ENCODE results near the gene MCM7.

Gene MCM7

DNA sequence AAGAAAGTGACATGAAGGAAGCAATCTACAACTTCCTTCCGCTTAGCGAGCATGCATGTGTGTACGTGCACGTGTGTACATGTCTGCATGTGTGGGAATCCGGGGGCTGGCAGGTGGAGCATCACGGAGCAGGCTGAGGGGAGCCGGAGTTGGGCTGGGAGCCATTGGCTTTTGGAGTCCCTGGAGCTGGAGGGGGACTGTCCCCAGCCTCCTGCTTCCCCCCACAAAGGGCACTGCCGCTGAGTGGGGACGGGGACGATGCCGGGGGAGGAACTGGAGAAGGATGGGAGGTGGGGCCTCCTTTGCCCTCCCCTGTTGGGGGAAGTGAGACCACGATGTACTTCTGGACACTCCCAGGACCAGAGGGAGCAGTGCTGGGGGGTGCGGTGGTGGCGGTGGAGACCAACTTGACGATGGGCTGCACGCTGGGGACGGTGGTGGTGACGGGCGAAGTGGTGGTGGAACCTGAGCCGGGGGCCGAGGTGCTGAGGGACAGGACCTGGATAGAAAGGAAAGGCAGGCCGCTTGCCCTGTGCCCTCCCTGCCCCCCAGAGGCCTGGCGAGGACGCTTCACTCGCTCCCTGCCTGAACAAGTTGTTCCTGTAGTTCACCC lies 6.0 kb upstream of the MCM7 start:
- Histone ChIP-seq H3K36me3 (ENCODE audit: control insufficient read depth, insufficient read depth, low read length) (peaks cover 33% of the 10 kb centered on the region), H3K27ac (ENCODE audit: low read length) (no peak overlapping the region), H3K9me3 (ENCODE audit: control insufficient read depth, insufficient read depth, low read length) (no peaks in the 10 kb centered on the region), H3K27me3 (ENCODE audit: control insufficient read depth, insufficient read depth, low read length) (no peaks in the 10 kb centered on the region), H3K4me1 (ENCODE audit: control insufficient read depth, insufficient read depth, low read length) (no peaks in the 10 kb centered on the region), H3K4me3 (ENCODE audit: low read length) (no peak overlapping the region)
- WGBS (ENCODE audit: insufficient coverage, insufficient read length), result no CpG with 5 or more reads among the region's 25 CpGs
- no peak for DNase-seq (ENCODE audit: low read depth, low spot score)

DNA sequence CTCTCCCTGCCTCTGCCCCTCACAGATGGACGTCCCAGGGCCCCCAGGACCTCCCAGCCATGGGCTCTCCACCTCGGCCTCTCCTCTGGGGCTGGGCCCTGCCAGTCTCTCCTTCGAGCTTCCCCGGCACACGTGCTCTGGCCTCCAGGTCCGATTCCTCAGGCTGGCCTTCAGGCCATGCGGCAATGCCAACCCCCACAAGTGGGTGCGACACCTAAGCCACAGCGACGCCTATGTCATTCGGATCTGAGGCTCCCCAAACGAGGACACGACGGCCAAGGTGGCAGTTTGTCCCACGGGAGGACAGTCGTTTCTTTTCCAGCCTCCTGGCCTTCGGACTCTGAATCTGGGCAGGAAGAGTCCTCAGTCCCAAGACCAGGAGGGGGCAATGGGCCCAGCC lies 5.4 kb upstream of the MCM7 start:
- no CpG with 5 or more reads among the region's 17 CpGs for WGBS (ENCODE audit: insufficient coverage, insufficient read length)
- H3K36me3 ChIP-seq (ENCODE audit: control insufficient read depth, insufficient read depth, low read length), result peaks cover 27% of the 10 kb centered on the region

DNA sequence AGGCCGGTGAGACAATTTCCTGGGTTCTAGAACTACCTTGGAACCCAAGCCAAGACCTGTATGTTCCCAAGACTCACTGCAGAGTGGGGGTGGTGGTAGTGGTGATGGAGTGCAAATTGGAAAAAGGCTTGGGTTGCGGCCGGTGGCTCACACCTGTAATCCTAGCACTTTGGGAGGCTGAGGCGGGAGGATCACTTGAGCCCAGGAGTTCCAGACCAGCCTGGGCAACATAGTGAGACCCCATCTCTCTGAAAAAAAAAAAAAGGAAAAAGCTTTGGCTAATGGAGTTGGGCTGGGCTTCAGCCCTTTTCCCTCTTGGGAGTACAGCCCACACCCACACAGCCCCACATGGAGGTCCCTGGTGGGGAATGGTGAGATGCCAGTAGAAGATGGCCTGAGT lies 4.3 kb upstream of the MCM7 start:
- no peaks in the 10 kb centered on the region for H3K4me1 ChIP-seq (ENCODE audit: control insufficient read depth, insufficient read depth, low read length)
- H3K36me3 ChIP-seq (ENCODE audit: control insufficient read depth, insufficient read depth, low read length), result peaks cover 21% of the 10 kb centered on the region; the same call in 1 of the 2 replicates
- DNase-seq (ENCODE audit: low read depth, low spot score), result no peak
- H3K9me3 ChIP-seq (ENCODE audit: control insufficient read depth, insufficient read depth, low read length), result no peaks in the 10 kb centered on the region
- H3K27me3 ChIP-seq (ENCODE audit: control insufficient read depth, insufficient read depth, low read length), result no peaks in the 10 kb centered on the region
- no peak overlapping the region for H3K27ac ChIP-seq (ENCODE audit: low read length)
- no peak overlapping the region for H3K4me3 ChIP-seq (ENCODE audit: low read length)
- WGBS (ENCODE audit: insufficient coverage, insufficient read length), result no CpG with 5 or more reads among the region's 4 CpGs

More for the DNA sequence above, 5.4 kb upstream of the MCM7 start:
- no peaks in the 10 kb centered on the region for H3K9me3 ChIP-seq (ENCODE audit: control insufficient read depth, insufficient read depth, low read length)
- H3K27ac ChIP-seq (ENCODE audit: low read length), result no peak overlapping the region
- no peaks in the 10 kb centered on the region for H3K27me3 ChIP-seq (ENCODE audit: control insufficient read depth, insufficient read depth, low read length)
- H3K4me3 ChIP-seq (ENCODE audit: low read length), result no peak overlapping the region
- no peaks in the 10 kb centered on the region for H3K4me1 ChIP-seq (ENCODE audit: control insufficient read depth, insufficient read depth, low read length)
- DNase-seq (ENCODE audit: low read depth, low spot score), result no peak

DNA sequence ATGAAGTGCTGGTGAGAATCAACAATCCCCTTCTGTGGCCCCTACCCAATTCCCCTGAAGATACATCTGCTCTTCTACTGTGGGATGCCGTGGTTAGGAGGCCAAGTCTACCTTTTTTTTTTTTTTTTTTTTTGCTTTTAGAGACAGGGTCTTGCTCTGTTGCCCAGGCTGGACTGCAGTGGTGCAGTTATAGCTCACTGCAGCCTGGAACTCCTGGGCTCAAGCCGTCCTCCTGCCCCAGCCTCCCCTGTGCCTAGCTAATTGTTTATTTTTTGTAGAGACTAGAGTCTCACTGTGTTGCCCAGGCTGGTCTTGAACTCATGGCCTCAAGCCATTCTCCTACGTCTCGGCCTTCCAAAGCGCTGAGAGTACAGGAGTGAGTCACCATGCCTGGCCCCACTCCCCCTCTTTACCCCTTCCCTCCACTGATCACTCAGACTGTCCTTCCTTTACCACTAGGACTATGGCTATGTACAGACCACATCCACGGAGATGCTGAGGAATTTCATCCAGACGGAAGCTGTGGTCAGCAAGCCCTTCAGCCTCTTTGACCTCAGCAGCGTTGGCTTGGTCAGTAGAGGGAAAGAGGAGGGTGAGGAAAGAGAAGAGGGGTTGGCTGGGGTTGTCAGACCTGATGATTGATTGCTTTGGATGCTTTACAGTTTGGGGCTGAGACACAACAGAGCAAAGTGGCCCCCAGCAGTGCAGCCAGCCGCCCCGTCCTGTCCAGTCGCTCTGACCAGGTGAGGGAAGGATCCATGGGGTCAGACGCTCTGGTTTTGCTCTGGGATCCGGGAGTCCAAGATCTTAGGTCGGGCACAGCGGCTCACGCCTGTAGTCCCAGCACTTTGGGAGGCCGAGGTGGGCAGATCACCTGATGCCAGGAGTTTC lies 2.0 kb upstream of the MCM7 start:
- H3K4me1 ChIP-seq (ENCODE audit: control insufficient read depth, insufficient read depth, low read length), result no peaks in the 10 kb centered on the region; the same call in 1 of the 2 replicates

DNA sequence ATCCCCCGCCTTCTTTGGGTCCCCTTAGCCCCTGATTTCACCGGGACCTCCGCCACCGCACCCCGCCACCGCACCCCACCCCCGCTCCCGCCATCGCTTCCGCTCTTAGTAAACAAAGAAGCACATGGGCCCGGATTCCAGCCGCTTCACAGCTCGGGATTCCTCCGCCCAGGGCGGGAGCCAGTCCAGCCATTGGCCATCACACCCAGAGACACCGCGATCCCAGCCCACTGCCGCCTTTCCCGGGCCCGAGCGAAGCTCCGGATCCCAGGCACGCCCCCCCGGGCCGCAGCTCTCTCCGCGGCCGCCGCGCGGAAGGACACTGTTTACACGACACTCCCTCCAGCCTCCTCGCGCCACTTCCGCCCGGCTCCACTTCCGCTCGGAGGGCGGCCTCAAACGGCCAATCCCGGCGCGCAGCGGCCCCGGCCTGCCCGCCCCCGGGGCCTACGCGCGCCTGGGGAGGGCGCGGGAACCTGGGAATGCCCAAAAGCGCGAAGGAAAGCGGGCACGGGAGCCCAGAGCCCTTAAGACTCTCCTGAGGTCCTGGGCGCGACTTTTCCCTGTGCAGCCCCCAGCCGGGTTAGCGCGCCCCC lies 679 bp downstream of the MCM7 start:
- H3K27me3 ChIP-seq (ENCODE audit: control insufficient read depth, insufficient read depth, low read length), result no peaks in the 10 kb centered on the region
- H3K9me3 ChIP-seq (ENCODE audit: control insufficient read depth, insufficient read depth, low read length), result no peaks in the 10 kb centered on the region
- no CpG with 5 or more reads among the region's 61 CpGs for WGBS (ENCODE audit: insufficient coverage, insufficient read length)
- H3K36me3 ChIP-seq (ENCODE audit: control insufficient read depth, insufficient read depth, low read length), result peaks cover 36% of the 10 kb centered on the region
- no peak for DNase-seq (ENCODE audit: low read depth, low spot score)
- no peaks in the 10 kb centered on the region; the same call in 1 of the 2 replicates for H3K4me1 ChIP-seq (ENCODE audit: control insufficient read depth, insufficient read depth, low read length)
- peak overlapping the region; percentile 97 for H3K4me3 ChIP-seq (ENCODE audit: low read length)
- H3K27ac ChIP-seq (ENCODE audit: low read length), result no peak overlapping the region

More for the DNA sequence above, 2.0 kb upstream of the MCM7 start:
- Histone ChIP-seq H3K27ac (ENCODE audit: low read length) (no peak overlapping the region), H3K36me3 (ENCODE audit: control insufficient read depth, insufficient read depth, low read length) (peaks cover 34% of the 10 kb centered on the region), H3K9me3 (ENCODE audit: control insufficient read depth, insufficient read depth, low read length) (no peaks in the 10 kb centered on the region), H3K27me3 (ENCODE audit: control insufficient read depth, insufficient read depth, low read length) (no peaks in the 10 kb centered on the region), H3K4me3 (ENCODE audit: low read length) (no peak overlapping the region)
- no CpG with 5 or more reads among the region's 17 CpGs for WGBS (ENCODE audit: insufficient coverage, insufficient read length)
- no peak for DNase-seq (ENCODE audit: low read depth, low spot score)

DNA sequence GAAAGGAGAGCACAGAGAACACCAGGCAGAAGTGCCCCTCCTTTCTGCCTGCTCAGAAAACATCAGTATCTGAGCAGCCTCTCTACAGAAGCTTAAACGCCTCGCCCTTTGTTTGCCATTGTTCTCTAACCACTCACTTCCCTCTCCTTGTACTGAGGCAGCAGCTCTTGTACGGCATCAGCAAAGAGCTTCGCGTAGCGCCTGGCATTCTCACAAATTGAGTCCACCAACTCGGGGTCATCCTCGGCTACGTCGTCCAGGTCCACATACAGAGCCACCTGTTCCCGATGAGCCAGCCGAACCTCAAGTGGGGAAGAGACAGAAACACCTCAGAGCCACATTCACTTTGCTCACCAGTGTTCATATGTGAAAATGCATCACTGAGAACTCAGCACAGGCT lies 1.7 kb downstream of the MCM7 start:
- Histone ChIP-seq H3K4me1 (ENCODE audit: control insufficient read depth, insufficient read depth, low read length) (no peaks in the 10 kb centered on the region; the same call in 1 of the 2 replicates), H3K36me3 (ENCODE audit: control insufficient read depth, insufficient read depth, low read length) (peaks cover 43% of the 10 kb centered on the region), H3K4me3 (ENCODE audit: low read length) (peak overlapping the region; percentile 97; the same call in 1 of the 2 replicates), H3K27ac (ENCODE audit: low read length) (no peak overlapping the region), H3K9me3 (ENCODE audit: control insufficient read depth, insufficient read depth, low read length) (no peaks in the 10 kb centered on the region), H3K27me3 (ENCODE audit: control insufficient read depth, insufficient read depth, low read length) (no peaks in the 10 kb centered on the region)
- no peak for DNase-seq (ENCODE audit: low read depth, low spot score)
- no CpG with 5 or more reads among the region's 12 CpGs for WGBS (ENCODE audit: insufficient coverage, insufficient read length)

DNA sequence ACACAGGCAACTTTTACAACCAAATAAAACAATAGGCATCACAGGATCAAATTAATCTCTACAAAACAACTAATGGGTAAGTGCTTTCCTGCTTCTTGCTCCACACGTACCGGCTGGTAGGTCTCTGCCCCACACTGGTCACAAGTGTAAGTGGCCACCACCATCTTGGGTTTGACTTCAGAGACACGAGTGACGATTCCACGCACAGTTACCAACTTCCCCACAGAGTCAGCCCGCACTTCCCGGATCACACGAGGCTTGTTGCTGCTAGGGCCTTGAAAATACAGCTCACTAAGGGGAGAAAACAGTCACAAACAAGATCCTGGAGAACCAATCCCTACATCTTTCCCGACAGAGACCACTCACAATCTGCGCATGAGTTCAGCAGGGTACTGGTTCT lies 2.3 kb downstream of the MCM7 start:
- whole genome bisulfite sequencing (ENCODE audit: insufficient coverage, insufficient read length), result no CpG with 5 or more reads among the region's 10 CpGs
- no peak overlapping the region for H3K27ac ChIP-seq (ENCODE audit: low read length)
- no peak for DNase-seq (ENCODE audit: low read depth, low spot score)
- H3K4me3 ChIP-seq (ENCODE audit: low read length), result no peak overlapping the region
- H3K4me1 ChIP-seq (ENCODE audit: control insufficient read depth, insufficient read depth, low read length), result no peaks in the 10 kb centered on the region; the same call in 1 of the 2 replicates
- H3K27me3 ChIP-seq (ENCODE audit: control insufficient read depth, insufficient read depth, low read length), result no peaks in the 10 kb centered on the region
- peaks cover 46% of the 10 kb centered on the region for H3K36me3 ChIP-seq (ENCODE audit: control insufficient read depth, insufficient read depth, low read length)
- H3K9me3 ChIP-seq (ENCODE audit: control insufficient read depth, insufficient read depth, low read length), result no peaks in the 10 kb centered on the region

DNA sequence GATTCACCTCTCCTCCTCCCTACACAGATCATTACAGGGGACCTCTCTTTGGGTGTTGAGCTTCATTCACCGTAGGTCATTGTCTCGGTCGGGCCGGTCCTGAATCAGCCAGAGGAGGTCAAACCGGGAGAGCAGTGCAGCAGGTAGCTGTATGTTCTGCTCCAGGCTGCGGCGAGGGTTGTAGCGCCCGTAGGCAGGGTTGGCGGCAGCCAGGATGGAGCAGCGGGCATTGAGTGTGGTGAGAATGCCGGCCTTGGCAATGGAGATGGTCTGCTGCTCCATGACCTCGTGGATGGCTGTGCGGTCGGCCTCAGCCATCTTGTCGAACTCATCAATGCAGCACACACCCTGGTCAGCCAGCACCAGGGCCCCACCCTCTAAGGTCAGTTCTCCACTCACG lies 5.5 kb downstream of the MCM7 start:
- Histone ChIP-seq H3K4me3 (ENCODE audit: low read length) (no peak overlapping the region), H3K27me3 (ENCODE audit: control insufficient read depth, insufficient read depth, low read length) (no peaks in the 10 kb centered on the region), H3K36me3 (ENCODE audit: control insufficient read depth, insufficient read depth, low read length) (peaks cover 78% of the 10 kb centered on the region), H3K9me3 (ENCODE audit: control insufficient read depth, insufficient read depth, low read length) (no peaks in the 10 kb centered on the region), H3K4me1 (ENCODE audit: control insufficient read depth, insufficient read depth, low read length) (no peaks in the 10 kb centered on the region; the same call in 1 of the 2 replicates), H3K27ac (ENCODE audit: low read length) (no peak overlapping the region)
- no CpG with 5 or more reads among the region's 17 CpGs for WGBS (ENCODE audit: insufficient coverage, insufficient read length)
- DNase-seq (ENCODE audit: low read depth, low spot score), result no peak

DNA sequence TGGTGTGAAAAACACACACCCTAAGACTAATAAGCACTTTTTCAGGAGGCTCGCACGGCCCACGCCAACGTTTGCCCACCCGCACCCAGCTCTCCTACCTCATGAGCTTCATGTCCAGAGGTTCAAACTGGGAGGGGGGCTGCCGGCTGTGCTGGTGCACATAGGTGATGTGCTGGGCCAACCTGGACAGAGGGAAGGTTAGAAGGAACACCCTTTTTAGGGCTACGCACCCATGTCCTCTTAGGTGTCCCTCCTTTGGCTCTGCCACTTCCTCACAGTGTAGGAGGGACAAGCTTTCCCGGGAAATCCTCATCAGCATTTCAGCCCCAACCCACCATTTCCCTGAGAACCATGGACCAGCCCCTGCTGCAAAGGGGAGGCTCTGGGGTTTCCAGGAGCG lies 5.9 kb downstream of the MCM7 start:
- no peaks in the 10 kb centered on the region; the same call in 1 of the 2 replicates for H3K4me1 ChIP-seq (ENCODE audit: control insufficient read depth, insufficient read depth, low read length)

DNA sequence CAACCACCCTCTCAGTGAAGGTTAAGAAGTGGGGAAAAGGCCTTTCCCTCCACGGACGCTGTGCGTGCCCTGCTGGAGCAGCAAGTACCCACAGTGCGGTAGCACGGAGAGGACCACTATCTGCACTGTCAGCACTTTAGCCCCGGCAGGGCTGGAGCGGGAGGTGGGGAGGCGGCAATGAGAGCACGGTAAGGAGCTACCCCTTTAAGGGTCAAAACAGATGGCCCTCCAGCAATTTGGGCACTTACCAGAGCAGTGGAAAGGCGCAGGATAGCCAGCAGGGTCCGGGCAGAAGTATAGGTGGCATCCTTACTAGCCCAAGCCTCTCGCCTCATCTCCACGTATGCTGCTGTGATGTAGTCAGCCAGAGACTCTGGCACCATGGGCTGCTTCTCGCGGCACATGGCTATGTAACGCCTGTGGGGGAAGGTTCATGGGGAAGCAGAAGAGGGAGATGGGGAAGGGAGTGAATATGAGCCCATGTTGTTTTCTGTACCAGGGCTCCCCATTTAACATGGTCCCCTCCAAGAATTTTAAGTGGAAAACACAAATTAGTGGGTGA lies 7.2 kb downstream of the MCM7 start:
- H3K27me3 ChIP-seq (ENCODE audit: control insufficient read depth, insufficient read depth, low read length), result no peaks in the 10 kb centered on the region
- no peak for DNase-seq (ENCODE audit: low read depth, low spot score)
- H3K9me3 ChIP-seq (ENCODE audit: control insufficient read depth, insufficient read depth, low read length), result no peaks in the 10 kb centered on the region
- H3K4me3 ChIP-seq (ENCODE audit: low read length), result no peak overlapping the region
- no peak overlapping the region for H3K27ac ChIP-seq (ENCODE audit: low read length)
- WGBS (ENCODE audit: insufficient coverage, insufficient read length), result no CpG with 5 or more reads among the region's 16 CpGs
- no peaks in the 10 kb centered on the region for H3K4me1 ChIP-seq (ENCODE audit: control insufficient read depth, insufficient read depth, low read length)
- H3K36me3 ChIP-seq (ENCODE audit: control insufficient read depth, insufficient read depth, low read length), result peaks cover 74% of the 10 kb centered on the region

More for the DNA sequence above, 5.9 kb downstream of the MCM7 start:
- Histone ChIP-seq H3K9me3 (ENCODE audit: control insufficient read depth, insufficient read depth, low read length) (no peaks in the 10 kb centered on the region), H3K27me3 (ENCODE audit: control insufficient read depth, insufficient read depth, low read length) (no peaks in the 10 kb centered on the region), H3K4me3 (ENCODE audit: low read length) (no peak overlapping the region), H3K27ac (ENCODE audit: low read length) (no peak overlapping the region), H3K36me3 (ENCODE audit: control insufficient read depth, insufficient read depth, low read length) (peaks cover 80% of the 10 kb centered on the region)
- no peak for DNase-seq (ENCODE audit: low read depth, low spot score)
- WGBS (ENCODE audit: insufficient coverage, insufficient read length), result no CpG with 5 or more reads among the region's 9 CpGs
